Measurements from ENCODE around the gene STPG4.
"Not testable (repeated sequence)": the region's sequence is repeated elsewhere in the genome, so short reads cannot be mapped to it uniquely, and the experiment has no call there.

The STPG4 gene, protein sequence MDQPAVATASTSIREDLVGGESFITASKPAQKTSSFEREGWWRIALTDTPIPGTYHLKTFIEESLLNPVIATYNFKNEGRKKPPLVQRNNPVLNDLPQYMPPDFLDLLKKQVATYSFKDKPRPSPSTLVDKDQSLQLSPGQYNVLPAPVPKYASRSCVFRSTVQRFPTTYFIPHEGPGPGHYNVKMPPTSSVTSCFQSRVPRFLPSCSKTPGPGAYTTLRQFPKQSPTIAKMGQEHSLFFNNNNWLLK
- 0 to 0.20 reads per million in 2 donors for total RNA-seq

DNA sequence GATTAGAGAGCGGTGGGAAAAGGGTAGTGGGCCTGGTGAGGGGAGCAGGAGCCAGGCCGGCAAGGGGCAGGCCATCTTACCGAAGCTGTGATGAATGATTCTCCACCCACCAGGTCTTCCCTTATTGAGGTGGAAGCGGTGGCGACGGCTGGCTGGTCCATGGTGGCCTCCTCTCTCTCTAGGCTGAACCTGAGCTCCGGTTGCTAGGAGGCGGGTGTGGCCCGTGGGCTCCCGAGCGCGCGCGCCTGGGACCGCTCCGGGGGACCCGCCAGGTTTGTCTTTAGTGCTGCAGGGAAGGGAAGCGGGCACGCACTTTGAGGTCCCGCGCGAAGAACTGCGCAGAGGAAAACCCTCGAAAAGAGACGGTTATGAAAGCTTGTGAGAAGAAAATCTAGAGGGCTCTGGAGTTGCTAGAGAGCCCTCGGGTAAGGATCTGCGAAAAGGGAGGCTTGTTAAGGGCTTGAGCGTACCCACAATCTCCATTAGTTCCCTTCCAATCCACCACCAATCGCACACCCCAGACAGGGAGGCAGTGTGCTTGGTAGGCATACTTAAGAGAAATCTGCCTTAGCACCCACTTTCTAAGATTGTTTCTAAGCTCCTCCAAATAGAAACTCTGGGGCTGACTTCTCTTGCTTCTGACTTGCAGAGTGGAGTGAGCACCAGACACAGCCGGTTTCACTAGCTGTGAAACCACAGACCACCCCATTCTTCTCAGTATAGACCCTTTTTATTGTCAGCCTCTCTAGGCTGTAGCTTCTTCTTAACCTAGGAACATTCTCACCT is at the start of gene STPG4:
Gene STPG4, minus strand, starts transcription at position 218 of the 786 bp plus-strand sequence. Its CDS starts 57 bp downstream, at position 161.
- DNase-seq, result peak in 1 of 5 experiments; percentile 16

DNA sequence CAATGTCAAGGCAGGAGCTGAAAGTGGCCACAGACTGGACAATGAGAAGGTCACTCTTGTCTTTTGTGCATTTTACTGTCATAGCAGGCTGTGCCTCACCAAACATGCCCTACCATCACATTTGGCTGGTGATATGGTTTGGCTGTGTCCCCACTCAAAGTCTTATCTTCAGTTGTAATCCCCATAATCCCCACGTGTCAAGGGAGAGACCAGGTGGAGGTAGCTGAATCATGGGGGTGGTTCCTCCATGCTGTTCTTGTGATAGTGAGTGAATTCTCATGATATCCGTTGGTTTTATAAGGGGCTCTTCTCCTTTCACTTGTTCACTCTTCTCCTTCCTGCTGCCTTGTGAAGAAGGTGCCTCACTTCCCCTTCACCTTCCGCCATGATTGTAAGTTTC is 49.6 kb upstream of the STPG4 start:
- no peak for DNase-seq

DNA sequence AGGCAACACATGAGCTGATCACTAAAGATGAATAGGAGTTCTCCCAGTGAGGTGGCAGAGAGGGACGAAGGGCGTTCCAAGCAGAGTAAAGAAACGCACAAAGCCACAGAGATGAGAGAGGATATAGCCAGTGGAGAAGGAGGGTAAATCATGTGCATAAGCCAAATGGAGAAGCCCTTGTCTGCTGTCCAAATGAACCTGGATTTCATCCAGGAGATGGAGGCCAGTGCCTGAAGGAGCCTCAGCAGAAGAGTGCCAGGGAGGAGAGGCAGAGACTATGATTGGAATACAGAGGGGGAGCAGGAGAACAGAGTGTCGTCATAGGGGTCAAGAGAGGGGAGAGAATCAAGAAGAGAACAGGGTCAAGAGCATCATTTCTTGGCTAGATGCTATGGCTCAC is 48.9 kb upstream of the STPG4 start:
- DNase-seq, result no peak

DNA sequence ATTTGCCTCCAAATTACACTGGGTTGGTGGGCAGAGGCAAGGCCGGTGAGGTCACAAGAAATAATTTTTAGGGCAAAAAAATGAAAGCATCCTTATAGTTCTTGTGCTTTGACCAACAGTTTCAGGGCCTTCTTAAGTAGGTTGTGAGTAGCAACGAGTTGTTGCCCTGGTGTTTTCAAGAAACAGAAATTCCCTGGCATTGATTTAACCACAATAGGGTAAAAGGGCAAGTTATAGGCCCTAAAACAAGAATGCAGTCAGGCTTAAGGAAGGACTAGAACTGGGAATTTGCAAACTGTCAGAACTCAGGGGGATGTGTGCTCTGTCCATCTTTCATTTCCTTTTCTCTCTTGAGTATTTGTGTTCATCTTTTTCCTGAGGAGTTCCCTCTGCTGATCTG is 46.1 kb upstream of the STPG4 start:
- DNase-seq, result no peak

DNA sequence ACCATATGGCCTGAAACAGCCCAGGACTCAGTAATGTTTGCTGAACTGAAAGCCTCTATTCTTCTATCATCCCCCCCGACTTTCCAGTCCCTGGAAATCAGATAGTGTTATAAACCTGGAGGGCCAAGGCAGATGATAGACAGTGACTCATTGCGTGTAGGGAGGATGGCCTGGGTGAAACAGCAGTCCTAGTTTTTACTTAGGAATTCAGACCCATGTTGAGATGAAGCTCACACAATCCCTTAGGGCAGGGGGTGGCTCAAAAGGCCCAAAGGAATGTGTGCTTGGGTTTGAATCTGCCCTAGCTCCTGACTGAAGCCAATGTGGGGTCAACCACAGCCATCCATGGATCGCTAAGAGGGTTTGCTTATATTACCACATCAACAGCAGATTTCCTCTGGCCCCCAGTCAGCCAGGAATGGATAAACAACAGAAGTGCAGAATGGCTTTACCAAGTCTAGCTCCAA is 43.9 kb upstream of the STPG4 start:
- no peak for DNase-seq

DNA sequence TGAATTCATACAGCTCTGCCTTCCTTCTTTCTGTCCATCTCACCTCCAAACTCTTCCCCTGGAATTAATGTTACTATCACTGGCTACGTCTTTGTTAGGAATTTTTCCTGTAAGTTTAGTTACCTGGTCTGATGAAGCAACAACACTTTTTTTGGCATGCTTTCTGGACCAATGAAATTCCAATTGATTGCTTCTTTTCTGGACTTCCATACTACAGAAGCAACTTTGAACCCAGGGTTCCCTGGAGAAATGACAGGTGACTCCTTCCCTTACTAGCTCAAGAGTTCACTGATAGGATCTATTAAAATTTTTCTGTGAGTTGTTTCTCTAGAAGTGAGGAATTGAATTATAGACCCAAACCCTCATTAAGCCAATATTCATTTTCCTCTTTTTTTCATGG is 41.4 kb upstream of the STPG4 start:
- no peak for DNase-seq

DNA sequence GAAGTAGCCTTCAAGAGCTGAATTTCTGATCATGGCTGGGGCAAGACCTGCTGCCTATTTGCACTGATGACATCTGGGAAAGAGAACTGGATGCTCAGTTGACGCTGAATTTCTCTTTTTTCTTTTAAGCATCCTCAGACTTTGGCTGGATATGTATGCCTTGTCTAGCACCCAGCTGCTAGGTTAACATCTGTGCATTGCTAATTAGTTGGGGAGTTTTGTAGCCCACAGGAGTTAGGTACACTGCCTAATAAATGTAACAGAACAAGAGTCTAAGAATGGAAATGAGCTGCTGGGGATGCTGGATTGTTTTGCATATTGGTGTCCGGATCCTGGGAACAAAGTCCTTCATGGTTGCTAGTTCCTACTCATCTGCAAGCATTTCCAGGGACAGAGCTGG is 40.9 kb upstream of the STPG4 start:
- DNase-seq, result no peak

DNA sequence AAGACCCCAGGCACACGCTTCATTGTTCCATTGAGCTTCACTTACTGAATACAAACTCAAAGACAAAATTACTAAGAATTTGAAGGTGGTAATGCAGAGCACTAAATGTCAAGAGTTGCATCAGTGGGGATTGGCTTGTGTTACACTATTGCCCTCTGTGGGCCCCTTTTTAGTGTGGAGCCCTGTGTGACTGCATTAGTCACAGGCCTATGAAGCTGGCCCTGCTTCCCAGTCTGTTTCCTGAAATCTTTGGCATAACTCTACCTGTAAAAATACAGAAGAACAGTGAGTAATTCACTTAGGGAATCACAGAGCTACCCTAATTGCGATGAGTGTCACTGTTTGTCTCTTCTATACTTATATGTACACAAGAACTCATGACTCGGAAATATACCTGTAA is 40.0 kb upstream of the STPG4 start:
- no peak for DNase-seq

DNA sequence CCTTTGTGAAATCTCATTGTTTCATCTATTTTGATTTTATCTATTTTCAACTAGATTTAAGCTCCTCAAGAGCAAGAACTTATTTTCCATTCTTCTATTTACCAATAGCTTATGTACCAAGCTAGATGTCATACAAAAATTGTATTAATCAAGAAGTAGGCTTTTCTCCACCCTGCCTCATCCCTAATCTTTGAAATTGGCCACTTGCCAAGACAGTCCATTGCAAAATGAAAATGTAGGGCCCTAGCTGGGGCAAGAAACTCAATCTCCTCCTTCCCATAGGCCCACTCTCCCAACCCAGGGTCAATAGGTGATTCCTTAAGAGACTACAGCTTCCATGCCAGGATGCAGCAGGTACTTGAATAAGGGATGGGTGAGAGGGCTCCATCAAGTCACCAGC is 39.3 kb upstream of the STPG4 start:
- no peak for DNase-seq

DNA sequence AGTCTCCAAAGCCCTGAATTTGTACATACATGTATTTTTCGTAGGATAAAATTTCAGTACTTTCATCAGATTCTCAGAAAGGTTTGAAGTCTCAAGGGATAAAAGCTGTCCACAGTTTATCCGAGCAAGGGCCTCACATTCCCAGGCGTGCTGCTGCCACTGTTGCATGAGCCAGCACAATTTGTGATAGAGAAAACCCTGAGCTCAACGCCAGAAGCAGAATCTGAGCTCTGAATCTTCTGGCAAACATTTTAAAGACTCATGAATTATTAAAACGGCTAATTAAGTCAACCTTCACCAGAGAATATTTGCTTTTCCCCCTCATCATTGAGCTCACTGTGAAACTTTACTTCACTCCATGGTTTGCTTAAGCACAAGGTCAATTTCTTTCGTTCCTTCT is 38.5 kb upstream of the STPG4 start:
- no peak for DNase-seq

DNA sequence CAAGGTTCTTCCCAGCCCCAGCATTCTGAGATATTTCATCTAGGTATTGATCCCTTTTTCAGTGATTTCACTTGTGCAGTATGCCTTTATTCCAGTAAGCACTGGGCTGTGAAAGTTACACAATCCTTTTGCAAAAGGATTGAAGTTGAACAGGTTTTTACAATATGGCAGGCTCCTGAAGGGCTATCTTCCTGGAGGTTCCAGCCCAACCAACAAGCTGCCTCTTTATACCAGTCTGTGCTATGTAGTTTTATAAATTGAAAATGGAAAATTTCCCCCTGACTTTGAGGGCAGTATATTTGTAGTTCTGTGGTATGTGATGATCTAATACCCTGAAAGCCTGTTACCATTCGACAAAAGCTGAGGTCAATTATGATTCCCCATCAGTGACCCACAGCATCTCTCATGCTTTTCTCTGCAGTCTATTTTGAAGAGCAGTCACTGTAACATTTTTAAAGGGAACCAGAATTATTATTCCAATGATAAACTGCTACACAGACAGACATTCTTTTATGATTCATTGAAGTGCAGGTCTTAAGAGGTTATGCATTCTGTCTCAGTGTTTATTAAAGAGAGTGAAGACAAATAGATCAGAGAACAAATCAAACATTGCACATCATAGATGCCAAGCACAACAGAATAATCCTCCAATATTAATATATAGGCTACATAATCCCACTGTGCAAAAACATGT is 35.2 kb upstream of the STPG4 start:
- no peak for DNase-seq

DNA sequence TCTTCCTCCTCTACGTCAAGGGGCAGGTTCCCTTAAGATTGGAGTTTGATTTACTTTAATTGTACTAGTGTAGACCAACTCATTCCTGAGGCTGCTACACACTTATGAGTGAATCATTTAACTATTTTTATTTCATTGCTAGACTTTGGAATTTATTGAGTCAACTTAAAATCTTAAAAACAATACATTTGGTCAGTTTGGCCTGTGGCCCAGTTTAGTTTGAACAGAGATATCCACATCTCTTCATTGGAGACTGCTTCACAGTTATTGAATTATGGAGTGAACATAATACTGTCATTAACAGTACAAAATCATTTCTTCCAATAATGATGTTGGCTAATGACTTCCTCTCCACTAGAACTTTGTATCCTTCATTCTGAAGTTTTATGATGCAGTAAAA is 34.5 kb upstream of the STPG4 start:
- no peak for DNase-seq

DNA sequence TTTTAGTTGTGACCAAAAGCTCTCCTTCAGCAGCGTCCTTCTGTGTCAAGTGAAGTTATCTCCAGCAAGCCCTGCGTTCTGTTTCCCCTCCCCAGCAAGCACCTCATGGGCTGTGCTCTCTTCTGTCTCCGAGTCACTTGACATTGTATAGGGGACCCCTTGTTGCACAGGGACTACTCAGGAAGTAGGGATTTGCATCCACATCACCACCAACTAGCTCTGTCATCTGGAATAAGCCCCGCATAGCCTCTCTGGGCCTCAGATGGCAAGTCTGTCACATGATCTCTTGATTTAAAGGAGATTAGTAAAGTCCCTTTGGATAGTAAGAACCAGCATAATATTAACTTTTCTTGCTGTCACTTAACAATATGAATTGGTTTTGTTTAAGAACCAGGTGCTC is 32.0 kb upstream of the STPG4 start:
- DNase-seq, result no peak

DNA sequence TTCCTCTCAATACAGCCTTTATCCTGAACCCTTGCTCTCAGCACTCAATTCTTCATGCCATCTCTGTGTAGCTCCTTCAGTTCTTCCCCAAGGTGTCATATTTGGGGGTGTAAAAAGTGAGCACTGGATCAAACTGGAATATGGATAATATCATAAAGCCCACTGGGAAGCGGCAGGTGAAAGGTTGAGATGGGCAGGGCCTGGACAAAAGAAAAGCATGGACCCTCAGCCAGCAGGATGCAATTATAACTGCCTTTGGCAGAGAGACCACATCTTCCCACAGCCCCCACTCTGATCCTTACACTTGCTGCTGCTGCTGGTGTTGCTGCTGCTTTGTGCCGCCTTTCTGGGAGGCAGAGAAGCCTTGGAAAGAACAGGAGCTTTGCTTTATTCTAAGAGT is 31.2 kb upstream of the STPG4 start:
- no peak for DNase-seq

DNA sequence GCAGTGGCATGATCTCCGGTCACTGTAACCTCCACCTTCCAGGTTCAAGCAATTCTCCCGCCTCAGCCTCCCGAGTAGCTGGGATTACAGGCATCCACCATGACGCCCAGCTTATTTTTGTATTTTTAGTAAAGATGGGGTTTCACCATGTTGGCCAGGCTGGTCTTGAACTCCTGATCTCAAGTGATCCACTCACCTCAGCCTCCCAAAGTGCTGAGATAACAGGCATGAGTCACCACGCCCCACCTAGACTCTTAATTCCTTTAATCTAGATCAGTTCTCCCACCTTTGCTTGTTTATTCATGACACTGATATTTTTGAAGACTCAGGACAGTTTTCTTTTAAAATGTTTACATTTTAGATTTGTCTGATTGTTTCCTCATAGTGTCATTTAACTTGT is 30.0 kb upstream of the STPG4 start:
- not testable (repeated sequence) for DNase-seq

DNA sequence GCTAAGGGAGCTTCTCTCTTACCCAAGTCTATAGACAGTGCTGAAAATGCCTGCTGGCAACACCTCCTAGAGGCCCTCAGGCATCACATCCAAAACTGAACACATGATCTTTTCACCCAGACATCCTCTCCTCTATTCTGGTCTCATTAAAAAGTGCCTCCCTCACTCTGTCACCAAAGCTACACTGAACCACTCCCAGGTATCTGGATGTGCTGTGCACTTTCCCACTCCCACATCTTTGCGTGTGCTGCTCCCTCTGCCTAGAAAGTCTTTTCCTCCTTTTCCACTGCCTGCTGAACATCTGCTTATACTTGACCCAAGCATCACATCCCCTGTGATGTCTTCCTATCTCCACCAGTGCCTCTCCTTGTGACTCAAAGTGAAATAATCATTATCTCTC is 26.1 kb upstream of the STPG4 start:
- no peak for DNase-seq

DNA sequence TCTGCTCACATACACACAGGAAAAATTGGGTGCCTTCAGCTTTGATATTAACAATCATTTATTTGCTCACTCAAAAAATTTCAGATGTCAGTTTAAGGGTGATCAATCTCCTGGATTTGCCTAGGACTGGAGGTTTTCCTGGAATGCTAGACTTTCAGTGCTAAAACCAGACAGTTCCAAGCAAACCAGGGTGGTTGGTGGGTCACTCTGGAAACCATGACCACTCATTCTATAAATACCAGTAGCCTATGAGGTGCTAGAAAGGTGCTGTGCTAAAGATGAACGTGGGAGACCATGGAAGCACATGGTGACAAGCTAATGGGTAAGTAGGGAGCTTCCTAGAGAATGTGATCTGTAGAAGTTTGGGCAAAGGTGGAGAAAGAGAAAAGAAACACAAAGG is 25.4 kb upstream of the STPG4 start:
- no peak for DNase-seq

DNA sequence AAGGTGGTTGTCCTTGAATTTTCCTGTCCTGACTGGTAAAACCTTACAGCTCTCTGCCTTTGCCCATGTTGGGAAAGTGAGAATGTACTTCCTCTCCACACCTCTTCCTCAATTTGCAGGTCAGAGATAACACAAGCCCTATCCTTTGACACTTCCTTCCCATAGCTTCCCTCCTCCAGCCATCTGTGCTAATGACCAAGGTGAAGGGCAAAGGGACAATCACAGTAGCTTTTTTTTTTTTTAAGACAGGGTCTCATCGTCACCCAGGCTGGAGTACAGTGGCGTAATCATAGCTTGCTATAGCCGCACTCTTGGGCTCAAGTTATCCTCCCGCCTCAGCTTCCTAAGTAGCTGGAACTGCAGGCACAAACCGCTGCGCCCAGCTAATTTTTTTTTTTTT is 24.3 kb upstream of the STPG4 start:
- DNase-seq, result no peak

DNA sequence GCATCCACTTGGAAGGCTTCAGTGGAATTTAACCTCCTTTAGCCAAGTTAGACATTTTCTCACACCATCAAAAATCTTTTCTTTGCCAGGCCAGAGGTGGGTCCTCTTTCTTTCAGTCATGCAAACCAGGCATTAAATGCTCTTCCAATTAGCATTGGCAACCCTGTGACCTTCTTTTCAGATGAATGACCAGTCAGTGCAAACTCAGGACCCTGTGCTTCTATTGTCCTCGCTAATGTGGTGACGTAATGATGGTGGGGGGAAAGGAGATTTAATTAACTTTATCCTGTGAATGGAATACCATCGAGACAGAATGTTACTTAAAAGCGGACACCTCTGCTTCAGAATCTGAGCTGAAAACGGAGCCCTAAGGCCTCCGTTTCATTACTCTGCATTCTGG is 23.2 kb upstream of the STPG4 start:
- no peak for DNase-seq

DNA sequence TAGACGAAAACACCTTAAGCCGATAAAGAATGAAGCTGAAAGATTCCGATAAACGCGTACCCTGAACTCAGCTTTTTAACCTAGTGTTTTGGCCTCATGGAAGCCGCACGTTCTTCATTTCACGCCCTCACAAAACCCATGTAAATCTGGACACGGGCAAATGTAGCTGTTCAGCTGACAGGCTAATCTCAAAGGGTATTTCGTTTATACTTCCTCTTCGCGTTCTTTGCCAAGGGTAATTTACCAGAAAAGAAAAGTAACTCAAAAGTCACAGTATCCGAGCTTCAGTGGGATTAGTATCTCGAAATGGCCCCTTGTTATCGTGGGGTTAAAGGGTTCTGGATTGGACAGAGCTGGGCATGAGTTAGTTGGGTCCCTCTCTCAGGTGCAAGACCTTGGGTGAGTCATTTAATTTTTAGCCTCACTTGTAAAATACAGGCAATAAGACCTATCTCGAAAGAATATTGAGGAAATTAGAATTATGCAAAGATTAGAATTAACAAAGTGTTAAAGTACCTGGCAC is 22.0 kb upstream of the STPG4 start:
- no peak for DNase-seq

DNA sequence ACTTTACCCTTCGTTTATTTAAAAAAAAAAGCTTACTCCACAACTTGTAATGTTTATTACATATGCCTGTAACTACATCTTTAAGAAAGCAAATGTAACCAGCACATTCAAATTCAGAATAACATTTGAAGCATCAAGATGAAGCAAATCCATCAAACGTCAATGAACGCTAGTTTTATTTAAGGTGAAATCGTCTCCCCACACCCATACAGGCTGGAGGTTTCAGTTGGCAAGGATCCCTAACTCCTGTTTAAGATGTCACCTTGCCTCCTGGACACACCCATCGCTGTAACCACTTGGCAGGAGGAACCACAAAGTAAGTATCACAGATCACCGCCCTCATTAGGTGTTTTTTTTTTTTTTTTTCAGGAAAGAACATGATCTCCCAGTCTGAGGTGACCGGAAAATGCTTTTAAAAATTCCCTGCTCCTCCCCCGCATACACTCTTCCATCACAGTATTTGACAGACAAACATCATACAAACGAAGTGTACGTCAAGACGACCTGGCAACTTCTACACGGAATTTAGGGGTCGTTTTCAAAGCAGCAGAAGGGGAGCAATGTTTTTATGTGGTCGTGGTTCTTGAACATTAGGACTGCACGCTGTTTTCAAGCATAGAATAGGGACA is 19.7 kb upstream of the STPG4 start:
- DNase-seq, result peak in 3 of 5 experiments; percentile 30 to 73 (median 54)

DNA sequence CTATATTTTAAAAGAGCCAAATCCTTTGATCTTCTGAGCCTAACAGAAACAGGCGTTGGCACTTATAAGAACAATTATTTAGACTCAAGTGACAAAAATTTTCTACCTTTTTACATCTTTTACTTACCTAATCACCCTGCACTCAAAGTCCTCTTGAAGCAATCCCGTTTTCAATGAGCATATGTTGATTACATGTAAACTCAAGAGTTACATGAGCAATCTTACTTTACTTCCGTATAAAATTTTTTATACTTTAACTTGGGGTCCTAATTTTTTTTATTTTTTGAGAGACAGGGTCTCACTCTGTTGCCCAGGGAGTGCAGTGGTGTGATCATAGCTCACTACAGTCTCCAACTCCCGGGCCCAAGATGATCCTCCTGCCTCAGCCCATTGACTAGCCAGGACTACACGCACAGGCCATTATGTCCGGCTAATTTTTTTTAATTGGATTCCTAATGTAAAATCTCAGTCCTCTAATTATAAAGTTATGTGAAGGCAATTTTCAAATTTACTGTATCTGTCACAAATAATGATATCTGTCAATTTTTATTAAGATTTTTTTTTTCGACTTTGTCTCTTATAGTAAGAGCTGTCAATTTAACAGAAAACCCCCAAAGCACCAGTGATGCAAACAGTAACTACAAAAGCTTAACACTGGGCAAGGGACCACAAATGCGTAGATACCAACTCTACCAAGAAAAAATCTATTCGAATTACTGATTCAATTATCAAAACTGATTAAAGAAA is 19.1 kb upstream of the STPG4 start:
- peak in 1 of 5 experiments; percentile 26 for DNase-seq
